Astrocyte of the cerebellum (primary cell): ENCODE measurements around the gene ARHGEF10L.
"Not testable (repeated sequence)": the region's sequence is repeated elsewhere in the genome, so short reads cannot be mapped to it uniquely, and the experiment has no call there.

Experiments used
- DNase-seq: peaks from one replicate; pipeline ENCODE4 v3.0.0-alpha.2; 2011; ENCODE audit warnings: low read depth
- H3K4me3 ChIP-seq: 2 replicates; pipeline ENCODE4 v1.5.1; 2011; ENCODE audit warnings: mild to moderate bottlenecking, low read depth, low read length, moderate library complexity
- CTCF ChIP-seq: IDR thresholded peaks from 2 replicates; pipeline ENCODE4 v1.5.1; 2012; ENCODE audit warnings: low read length, low read depth, moderate library complexity, mild to moderate bottlenecking; ENCODE audit errors: missing control alignments
- in situ Hi-C: cut with HindIII; loops from 2 replicates; pipeline ENCODE4 v1.10.0; 2017; ENCODE audit warnings: low sequenced_read_pairs

Gene ARHGEF10L

GRCh38 chr1:17503146-17503545 lies 36.4 kb upstream of the ARHGEF10L start:
- in situ Hi-C loops = no loop called here
- no peak overlapping the region for H3K4me3 ChIP-seq
- DNase-seq = no peak
- no peak for TF ChIP-seq CTCF

GRCh38 chr1:17507200-17507599 lies 32.3 kb upstream of the ARHGEF10L start:
- DNase-seq, in situ Hi-C loops, H3K4me3 ChIP-seq: not testable (repeated sequence)

- no peak for TF ChIP-seq CTCF
- DNase-seq = no peak
- in situ Hi-C loops = no loop called here
- no peak overlapping the region for H3K4me3 ChIP-seq
Measured at GRCh38 chr1:17507915-17508314, 31.6 kb upstream of the ARHGEF10L start.

GRCh38 chr1:17509363-17509762 lies 30.1 kb upstream of the ARHGEF10L start:
- no peak for DNase-seq
- no peak for TF ChIP-seq CTCF
- in situ Hi-C loops = no loop called here
- H3K4me3 ChIP-seq = no peak overlapping the region

- in situ Hi-C loops = no loop called here
- no peak for DNase-seq
- H3K4me3 ChIP-seq = no peak overlapping the region
- no peak for TF ChIP-seq CTCF
Measured at GRCh38 chr1:17510138-17510537, 29.4 kb upstream of the ARHGEF10L start.

GRCh38 chr1:17511188-17511587 lies 28.3 kb upstream of the ARHGEF10L start:
- no peak for DNase-seq

GRCh38 chr1:17513131-17513530 lies 26.4 kb upstream of the ARHGEF10L start:
- no peak overlapping the region for H3K4me3 ChIP-seq
- in situ Hi-C loops = no loop called here
- TF ChIP-seq CTCF = no peak
- no peak for DNase-seq

More at GRCh38 chr1:17511188-17511587, 28.3 kb upstream of the ARHGEF10L start:
- in situ Hi-C loops = no loop called here
- no peak for TF ChIP-seq CTCF
- no peak overlapping the region for H3K4me3 ChIP-seq
